ENCODE data around the gene TTC23. TPM values are rescaled to one million over a fixed set of nuclear protein-coding genes. Genes with fewer than 3 reads are reported as not detected.
"Not testable (repeated sequence)": the region's sequence is repeated elsewhere in the genome, so short reads cannot be mapped to it uniquely, and the experiment has no call there.

TTC23 gene
- total RNA-seq, 2 donors from 2014 or later = 3.9 to 4.6 TPM

DNA sequence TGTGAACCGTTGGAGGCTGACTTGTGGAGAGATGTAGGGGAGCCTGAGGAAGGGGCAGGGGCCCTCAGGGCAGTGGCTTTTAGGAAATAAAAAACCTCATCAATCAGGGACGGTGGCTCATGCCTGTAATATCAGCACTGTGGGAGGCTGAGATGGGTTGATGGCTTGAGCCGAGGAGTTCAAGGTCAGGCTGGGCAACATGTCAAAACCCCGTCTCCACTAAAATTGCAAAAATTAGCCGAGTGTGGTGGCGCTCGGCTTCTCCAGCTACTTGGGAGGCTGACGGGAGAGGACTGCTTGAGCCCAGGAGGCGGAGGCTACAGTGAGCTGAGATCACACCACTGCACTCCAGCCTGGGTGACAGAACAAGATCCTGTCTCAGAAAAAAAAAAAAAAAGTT is 7.6 kb downstream of the TTC23 start:
- peaks cover 5% of the 10 kb centered on the region for H3K4me1 Mint-ChIP-seq (ENCODE audit: low read depth)
- peaks cover 23% of the 10 kb centered on the region for H3K27me3 Mint-ChIP-seq (ENCODE audit: low read depth)
- DNase-seq = no peak
- H3K36me3 Mint-ChIP-seq (ENCODE audit: insufficient read depth in 2 of 2) = no peaks in the 10 kb centered on the region
- H3K27ac Mint-ChIP-seq = no peak overlapping the region
- no peak for ATAC-seq (replicated peaks in 1 of 2)
- no peaks in the 10 kb centered on the region for H3K9me3 Mint-ChIP-seq
- H3K4me3 Mint-ChIP-seq = no peak overlapping the region

DNA sequence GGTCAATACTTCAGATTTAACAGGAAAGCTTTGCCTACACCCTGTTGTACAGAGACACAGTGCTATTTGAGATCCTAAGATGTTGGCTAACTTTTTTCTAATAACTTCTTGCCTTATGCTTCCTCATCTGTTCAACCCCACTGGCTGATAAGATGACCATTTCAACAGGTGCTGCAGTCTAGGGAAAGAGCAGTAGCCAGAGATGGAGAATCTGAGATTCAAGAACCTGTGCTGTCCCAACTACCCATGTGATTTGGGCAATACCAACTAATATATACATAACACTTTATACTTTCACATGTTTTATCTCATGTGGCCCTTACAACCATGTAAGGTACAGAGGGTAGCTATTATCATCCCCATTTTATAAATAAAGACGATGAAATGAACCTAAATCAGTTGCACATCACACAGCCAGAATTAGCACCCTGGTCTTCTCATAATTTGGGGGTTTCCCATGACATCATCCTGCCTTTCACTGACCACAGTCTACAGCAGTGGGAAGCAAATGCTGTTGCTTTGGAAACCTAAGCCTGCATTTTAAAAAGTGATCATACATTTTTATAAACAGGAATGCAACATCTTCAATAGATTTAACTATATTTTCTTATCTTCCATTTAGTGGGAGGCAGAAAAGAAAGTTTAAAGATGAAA is 9.7 kb downstream of the TTC23 start:
- Mint-ChIP-seq H3K9me3 (no peaks in the 10 kb centered on the region), H3K27ac (no peak overlapping the region), H3K27me3 (ENCODE audit: low read depth) (peaks cover 30% of the 10 kb centered on the region), H3K4me1 (ENCODE audit: low read depth) (peaks cover 5% of the 10 kb centered on the region), H3K36me3 (ENCODE audit: insufficient read depth in 2 of 2) (no peaks in the 10 kb centered on the region), H3K4me3 (no peak overlapping the region)
- DNase-seq (peak; percentile 12 to 22), ATAC-seq (replicated peaks in 1 of 2) (peak; percentile 70 to 84)

DNA sequence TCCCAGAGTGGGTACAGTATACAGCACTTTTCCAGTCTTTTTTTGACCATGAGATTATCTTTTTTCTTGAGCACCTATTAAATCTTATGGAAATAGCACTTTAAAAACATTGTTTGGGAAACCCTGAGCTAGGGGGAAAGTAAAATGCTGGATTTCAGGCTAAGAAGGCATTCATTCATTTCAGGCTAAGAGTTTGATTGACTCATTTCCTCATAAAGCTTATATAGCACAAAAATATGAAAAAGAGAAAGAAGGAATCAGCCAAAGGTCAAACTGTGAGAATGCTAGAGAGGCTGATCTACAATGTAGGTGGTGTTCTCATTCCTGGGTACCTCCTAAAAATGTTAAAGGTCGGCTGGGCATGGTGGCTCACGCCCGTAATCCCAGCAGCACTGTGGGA is 10.5 kb downstream of the TTC23 start:
- Mint-ChIP-seq H3K4me3 (no peak overlapping the region), H3K27ac (no peak overlapping the region), H3K4me1 (ENCODE audit: low read depth) (peaks cover 5% of the 10 kb centered on the region), H3K9me3 (no peaks in the 10 kb centered on the region), H3K27me3 (ENCODE audit: low read depth) (peaks cover 29% of the 10 kb centered on the region), H3K36me3 (ENCODE audit: insufficient read depth in 2 of 2) (no peaks in the 10 kb centered on the region)
- ATAC-seq (replicated peaks in 1 of 2) (no peak), DNase-seq (no peak)

DNA sequence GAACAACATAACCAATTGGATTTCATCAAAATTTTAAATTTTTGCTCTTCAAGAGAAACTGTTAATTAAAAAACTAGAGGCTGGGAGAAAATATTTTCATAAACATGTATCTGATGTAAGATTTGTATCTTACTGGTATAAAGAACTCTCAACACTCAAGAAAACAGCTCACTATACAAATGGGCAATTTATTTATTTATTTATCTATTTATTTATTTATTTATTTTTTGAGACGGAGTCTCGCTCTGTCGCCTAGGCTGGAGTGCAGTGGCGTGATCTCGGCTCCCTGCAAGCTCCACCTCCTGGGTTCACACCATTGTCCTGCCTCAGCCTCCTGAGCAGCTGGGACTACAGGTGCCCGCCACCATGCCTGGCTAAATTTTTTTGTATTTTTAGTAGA is 15.2 kb downstream of the TTC23 start:
- DNase-seq; H3K9me3 Mint-ChIP-seq; H3K4me3 Mint-ChIP-seq; H3K27ac Mint-ChIP-seq; H3K36me3 Mint-ChIP-seq (ENCODE audit: insufficient read depth in 2 of 2); H3K4me1 Mint-ChIP-seq (ENCODE audit: low read depth); ATAC-seq (replicated peaks in 1 of 2): not testable (repeated sequence)
- H3K27me3 Mint-ChIP-seq (ENCODE audit: low read depth) = peaks cover 11% of the 10 kb centered on the region

DNA sequence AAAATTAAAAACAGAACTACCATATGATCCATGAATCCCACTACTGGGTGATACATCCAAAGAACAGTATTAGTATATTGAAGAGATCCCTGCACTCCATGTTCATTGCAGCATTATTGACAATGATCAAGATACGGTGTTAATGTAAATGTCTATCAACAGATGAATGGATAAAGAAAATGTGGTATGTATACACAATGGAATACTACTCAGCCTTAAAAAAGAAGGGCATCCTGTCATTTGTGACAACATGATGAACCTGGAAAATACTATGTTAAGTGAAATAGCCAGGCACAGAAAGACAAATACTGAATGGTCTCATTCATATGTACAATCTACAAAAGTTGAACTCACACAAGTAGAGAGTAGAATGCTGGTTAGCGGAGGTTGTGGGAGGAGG is 16.6 kb downstream of the TTC23 start:
- ATAC-seq (replicated peaks in 1 of 2) (no peak), DNase-seq (no peak)
- Mint-ChIP-seq H3K4me3 (no peak overlapping the region), H3K4me1 (ENCODE audit: low read depth) (no peaks in the 10 kb centered on the region), H3K27ac (no peak overlapping the region), H3K9me3 (no peaks in the 10 kb centered on the region), H3K36me3 (ENCODE audit: insufficient read depth in 2 of 2) (no peaks in the 10 kb centered on the region), H3K27me3 (ENCODE audit: low read depth) (peaks cover 13% of the 10 kb centered on the region)

DNA sequence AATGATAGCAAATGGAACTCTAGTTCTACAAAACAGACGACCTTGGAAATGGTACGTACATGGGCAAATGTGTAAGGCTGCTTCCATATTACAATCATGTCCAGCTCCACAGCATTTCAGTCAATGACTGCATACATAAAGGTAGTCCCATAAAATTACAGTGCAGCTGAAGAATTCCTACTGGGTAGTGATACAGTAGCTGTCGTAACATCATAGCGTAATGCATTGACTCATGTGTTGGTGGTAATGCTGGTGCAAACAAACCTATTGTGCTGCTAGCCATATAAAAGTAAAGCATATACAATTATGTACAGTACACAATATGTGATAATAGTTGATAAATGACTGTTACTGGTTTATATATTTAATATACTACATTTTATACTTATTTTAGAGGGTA is 18.5 kb downstream of the TTC23 start:
- H3K27ac Mint-ChIP-seq = no peak overlapping the region
- H3K36me3 Mint-ChIP-seq (ENCODE audit: insufficient read depth in 2 of 2) = no peaks in the 10 kb centered on the region
- no peaks in the 10 kb centered on the region for H3K4me1 Mint-ChIP-seq (ENCODE audit: low read depth)
- DNase-seq = no peak
- H3K9me3 Mint-ChIP-seq = no peaks in the 10 kb centered on the region
- no peak for ATAC-seq (replicated peaks in 1 of 2)
- H3K27me3 Mint-ChIP-seq (ENCODE audit: low read depth) = peaks cover 11% of the 10 kb centered on the region
- no peak overlapping the region for H3K4me3 Mint-ChIP-seq

DNA sequence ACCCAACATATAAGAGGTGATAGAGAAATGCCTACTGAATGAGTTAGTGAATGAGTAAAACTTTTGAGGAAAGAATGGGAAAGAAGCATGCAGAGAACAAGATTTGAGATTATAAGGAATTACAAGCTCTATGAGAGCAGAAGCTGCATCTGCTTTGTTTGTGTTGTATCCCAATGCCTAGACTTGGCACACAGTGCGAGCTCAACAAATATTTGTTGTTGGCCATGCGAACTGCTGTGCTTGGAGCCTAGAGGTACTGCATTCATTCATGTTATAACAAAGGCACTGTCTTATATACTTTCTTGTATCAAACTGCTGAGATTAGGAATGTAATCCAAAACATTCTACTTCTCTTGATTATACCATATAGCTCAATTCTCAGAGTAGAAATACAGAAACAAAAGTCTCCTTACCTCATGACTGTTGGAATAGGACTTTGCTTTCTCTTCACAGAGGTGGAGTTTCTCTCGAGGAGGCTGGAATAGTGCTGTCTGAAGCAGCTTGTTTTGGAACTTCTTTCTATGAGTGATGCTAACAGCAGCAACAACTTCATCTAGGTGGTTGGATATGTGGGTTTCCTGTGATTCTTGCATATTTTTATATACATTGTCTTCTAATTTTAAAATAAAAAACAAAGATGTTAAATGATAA is 21.1 kb downstream of the TTC23 start:
- Mint-ChIP-seq H3K9me3 (no peaks in the 10 kb centered on the region), H3K36me3 (ENCODE audit: insufficient read depth in 2 of 2) (no peaks in the 10 kb centered on the region), H3K4me1 (ENCODE audit: low read depth) (no peaks in the 10 kb centered on the region), H3K27me3 (ENCODE audit: low read depth) (peaks cover 6% of the 10 kb centered on the region), H3K27ac (no peak overlapping the region), H3K4me3 (no peak overlapping the region)
- ATAC-seq (replicated peaks in 1 of 2) (no peak), DNase-seq (no peak)

DNA sequence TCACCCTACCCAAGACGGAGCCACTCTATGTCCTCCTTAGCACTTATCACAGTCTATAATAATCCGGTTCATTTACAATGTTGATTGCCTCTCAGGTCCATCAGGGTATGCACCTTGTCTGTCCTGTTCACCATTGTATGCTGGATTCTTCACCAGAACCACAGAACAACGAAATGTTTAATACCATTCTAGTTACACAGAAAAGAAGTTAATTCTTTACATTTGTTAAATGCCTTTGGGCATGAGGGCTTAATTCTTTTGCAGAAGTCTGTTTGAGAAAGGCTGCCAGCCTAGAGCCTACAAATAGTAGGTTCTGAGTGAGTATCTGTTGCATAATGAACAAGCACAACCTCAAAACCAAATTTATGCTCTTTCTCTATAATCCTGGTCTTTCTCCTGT is 22.6 kb downstream of the TTC23 start:
- H3K9me3 Mint-ChIP-seq = no peaks in the 10 kb centered on the region
- DNase-seq (no peak), ATAC-seq (replicated peaks in 1 of 2) (no peak)
- no peak overlapping the region for H3K27ac Mint-ChIP-seq
- H3K36me3 Mint-ChIP-seq (ENCODE audit: insufficient read depth in 2 of 2) = no peaks in the 10 kb centered on the region
- H3K4me1 Mint-ChIP-seq (ENCODE audit: low read depth) = no peaks in the 10 kb centered on the region
- H3K27me3 Mint-ChIP-seq (ENCODE audit: low read depth) = peaks cover 6% of the 10 kb centered on the region
- no peak overlapping the region for H3K4me3 Mint-ChIP-seq

DNA sequence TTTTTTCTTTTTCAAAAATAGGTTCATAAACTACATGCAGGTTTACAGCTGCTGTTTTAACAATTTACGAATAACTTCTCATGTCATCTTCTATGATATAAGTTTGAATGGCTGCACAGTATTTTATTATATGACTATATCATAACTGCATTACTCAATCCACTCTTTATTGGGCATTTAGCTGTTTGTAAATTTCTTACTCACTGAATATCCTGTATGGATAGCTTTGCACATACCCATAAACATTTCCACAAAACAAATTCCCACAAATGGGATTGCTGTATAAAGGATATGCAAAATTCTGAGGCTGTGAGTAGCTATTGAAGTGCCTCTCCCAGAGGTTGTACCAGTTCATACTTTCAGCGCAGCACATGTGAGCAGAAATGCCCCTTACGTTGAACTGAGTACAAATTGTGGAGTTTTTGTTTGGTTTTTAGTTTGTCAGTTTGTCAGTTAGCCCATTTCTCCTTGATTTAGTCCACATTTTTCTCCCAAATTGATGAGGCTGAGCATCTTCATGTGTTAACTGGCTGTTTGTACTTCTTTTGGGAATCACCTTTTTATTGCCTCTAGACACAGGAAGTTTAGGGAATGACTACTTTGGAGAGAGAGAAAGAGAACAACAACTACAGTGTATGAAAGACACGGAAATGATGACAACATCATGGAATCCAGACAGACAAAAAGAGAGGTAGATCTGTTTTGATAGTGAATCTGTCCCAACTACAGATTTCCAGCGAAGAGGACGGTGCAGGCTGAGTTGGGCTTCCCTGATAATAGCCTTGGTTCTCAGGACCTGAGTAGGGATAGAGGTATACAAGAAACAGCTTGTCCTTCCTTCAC is 24.8 kb downstream of the TTC23 start:
- Mint-ChIP-seq H3K9me3 (no peaks in the 10 kb centered on the region), H3K27ac (no peak overlapping the region), H3K27me3 (ENCODE audit: low read depth) (peaks cover 6% of the 10 kb centered on the region), H3K4me3 (no peak overlapping the region), H3K4me1 (ENCODE audit: low read depth) (no peaks in the 10 kb centered on the region), H3K36me3 (ENCODE audit: insufficient read depth in 2 of 2) (no peaks in the 10 kb centered on the region)
- ATAC-seq (replicated peaks in 1 of 2) = no peak
- DNase-seq = no peak

DNA sequence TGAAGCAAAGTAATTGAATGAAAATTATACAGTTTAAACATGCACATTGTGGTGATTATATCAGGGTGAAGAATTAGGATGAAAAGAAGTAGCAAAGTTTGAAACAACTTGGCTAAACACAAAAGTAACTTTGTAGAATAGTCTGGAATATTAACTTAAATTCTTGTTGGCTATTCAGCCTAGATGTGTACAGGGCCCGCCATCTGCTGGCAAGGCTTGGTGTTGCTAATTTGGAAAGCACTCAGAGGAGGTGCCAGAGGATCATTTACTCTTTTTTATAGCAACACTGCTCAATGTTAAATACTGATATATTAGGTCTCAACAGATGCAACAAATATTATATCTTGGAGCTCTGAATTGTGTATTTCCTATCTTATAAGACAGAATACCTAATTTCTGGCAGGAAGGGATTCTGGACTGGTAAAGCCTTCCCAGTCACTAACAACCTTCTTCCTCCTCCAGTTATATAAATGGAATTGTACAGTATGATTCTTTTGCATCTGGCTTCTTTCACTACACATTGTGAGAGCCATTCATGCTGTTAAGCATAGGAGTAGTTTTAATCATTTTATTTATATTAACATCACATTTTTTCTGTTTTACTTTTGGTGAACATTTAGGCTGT is 36.1 kb downstream of the TTC23 start:
- no peaks in the 10 kb centered on the region for H3K36me3 Mint-ChIP-seq (ENCODE audit: insufficient read depth in 2 of 2)
- H3K4me1 Mint-ChIP-seq (ENCODE audit: low read depth) = no peaks in the 10 kb centered on the region
- no peaks in the 10 kb centered on the region for H3K9me3 Mint-ChIP-seq
- no peak overlapping the region for H3K27ac Mint-ChIP-seq
- ATAC-seq (replicated peaks in 1 of 2) (peak; percentile 60 to 68), DNase-seq (peak; percentile 65 to 66)
- H3K4me3 Mint-ChIP-seq = no peak overlapping the region
- H3K27me3 Mint-ChIP-seq (ENCODE audit: low read depth) = no peaks in the 10 kb centered on the region

DNA sequence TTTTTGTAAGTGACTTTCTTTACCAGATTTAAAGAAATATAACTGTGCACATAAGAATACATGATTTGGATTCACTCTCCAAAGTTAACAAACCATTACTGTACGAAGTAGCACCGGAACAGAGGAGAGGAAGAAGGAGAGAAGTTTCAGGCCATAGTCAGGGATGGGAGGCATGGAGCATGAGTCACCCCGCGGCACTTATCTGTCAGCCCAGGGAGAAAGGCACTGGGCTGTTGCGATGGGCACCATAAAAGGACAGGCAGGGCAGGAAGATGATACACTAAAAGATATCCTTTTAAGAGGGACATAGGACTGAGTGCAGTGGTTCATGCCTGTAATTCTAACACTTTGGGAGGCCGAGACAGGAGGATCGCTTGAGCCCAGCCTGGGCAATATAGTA is 37.0 kb downstream of the TTC23 start:
- no peaks in the 10 kb centered on the region for H3K4me1 Mint-ChIP-seq (ENCODE audit: low read depth)
- no peak overlapping the region for H3K4me3 Mint-ChIP-seq
- H3K27me3 Mint-ChIP-seq (ENCODE audit: low read depth) = no peaks in the 10 kb centered on the region
- H3K9me3 Mint-ChIP-seq = no peaks in the 10 kb centered on the region
- H3K27ac Mint-ChIP-seq = no peak overlapping the region
- ATAC-seq (replicated peaks in 1 of 2) = no peak
- no peaks in the 10 kb centered on the region for H3K36me3 Mint-ChIP-seq (ENCODE audit: insufficient read depth in 2 of 2)
- no peak for DNase-seq

DNA sequence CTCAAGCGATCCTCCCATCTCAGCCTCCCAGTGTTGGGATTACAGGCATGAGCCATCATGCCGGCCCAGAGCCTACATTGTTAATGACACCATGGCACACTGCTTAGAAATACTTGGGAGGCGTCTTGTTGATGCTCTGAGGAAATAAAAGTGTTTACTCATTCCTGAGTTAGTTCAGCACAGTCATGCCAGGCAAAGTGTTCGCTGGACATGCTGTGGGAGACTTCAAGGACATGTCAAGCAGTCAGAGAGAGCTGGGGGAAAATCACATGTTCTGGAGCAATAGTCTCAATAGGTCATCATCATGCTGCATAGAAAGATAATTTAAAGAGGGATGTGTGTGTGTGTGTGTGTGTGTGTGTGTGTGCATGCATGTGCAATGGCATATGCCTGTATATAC is 37.5 kb downstream of the TTC23 start:
- DNase-seq (no peak), ATAC-seq (replicated peaks in 1 of 2) (no peak)
- H3K36me3 Mint-ChIP-seq (ENCODE audit: insufficient read depth in 2 of 2) = no peaks in the 10 kb centered on the region
- no peaks in the 10 kb centered on the region for H3K9me3 Mint-ChIP-seq
- no peaks in the 10 kb centered on the region for H3K4me1 Mint-ChIP-seq (ENCODE audit: low read depth)
- no peak overlapping the region for H3K4me3 Mint-ChIP-seq
- H3K27ac Mint-ChIP-seq = no peak overlapping the region
- H3K27me3 Mint-ChIP-seq (ENCODE audit: low read depth) = no peaks in the 10 kb centered on the region

DNA sequence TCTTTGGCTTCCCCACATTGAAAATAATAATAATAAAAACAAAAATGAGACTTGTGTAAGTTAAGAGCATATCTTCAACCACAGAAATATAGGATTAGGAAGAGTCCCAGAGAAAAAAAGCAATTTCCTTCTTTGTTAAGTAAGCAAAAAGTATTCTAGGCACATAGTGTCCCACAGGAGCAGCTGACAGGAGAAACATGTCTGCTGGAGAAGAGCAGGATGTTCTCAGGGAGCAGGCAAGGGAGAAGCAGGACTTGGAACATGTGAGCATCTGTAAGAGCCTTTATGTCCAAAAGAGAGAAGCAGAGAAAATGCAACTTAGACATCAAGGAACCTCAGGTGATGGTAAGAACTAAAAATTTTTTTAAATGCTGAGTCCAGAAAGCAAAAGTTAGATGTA is 39.0 kb downstream of the TTC23 start:
- no peaks in the 10 kb centered on the region for H3K4me1 Mint-ChIP-seq (ENCODE audit: low read depth)
- H3K4me3 Mint-ChIP-seq = no peak overlapping the region
- H3K27me3 Mint-ChIP-seq (ENCODE audit: low read depth) = no peaks in the 10 kb centered on the region
- no peaks in the 10 kb centered on the region for H3K9me3 Mint-ChIP-seq
- H3K27ac Mint-ChIP-seq = no peak overlapping the region
- no peaks in the 10 kb centered on the region for H3K36me3 Mint-ChIP-seq (ENCODE audit: insufficient read depth in 2 of 2)
- no peak for ATAC-seq (replicated peaks in 1 of 2)
- DNase-seq = no peak

Data from activated T-cell treated with anti-CD3 and anti-CD28 coated beads, Interleukin-2, amount 50 U/mL, for 72 hours (primary cell).